HEK293T (cell line): ENCODE measurements around the gene KIRREL3.

ENCODE experiments used
- BHLHE40 ChIP-seq: fragments of 450-650 bp; IDR thresholded peaks from 2 replicates; pipeline ENCODE4 v1.6.1; 2016; ENCODE audit warnings: mild to moderate bottlenecking, moderate library complexity, borderline replicate concordance
- FOXK2 ChIP-seq: fragments of 450-650 bp; IDR thresholded peaks from 2 replicates; pipeline ENCODE4 v1.6.1; 2016; ENCODE audit warnings: mild to moderate bottlenecking
- FOXM1 ChIP-seq: fragments of 450-650 bp; IDR thresholded peaks from 2 replicates; pipeline ENCODE4 v1.6.1; 2017; ENCODE audit warnings: mild to moderate bottlenecking, borderline replicate concordance
- NFRKB ChIP-seq: fragments of 450-650 bp; IDR thresholded peaks from 2 replicates; pipeline ENCODE4 v1.6.1; 2016; ENCODE audit warnings: mild to moderate bottlenecking, moderate library complexity
- SUZ12 ChIP-seq: fragments of 450-650 bp; IDR thresholded peaks from 2 replicates; pipeline ENCODE4 v1.6.1; 2016; ENCODE audit warnings: mild to moderate bottlenecking

GRCh38 chr11:126548581-126549550 lies 451.7 kb downstream of the KIRREL3 start:
- no peak for TF ChIP-seq FOXK2
- no peak for TF ChIP-seq FOXM1
- no peak for TF ChIP-seq SUZ12
- TF ChIP-seq BHLHE40, result no peak
- TF ChIP-seq NFRKB, result no peak
